SK-N-SH treated with all-trans-retinoic acid at 6 μM for 48 hours (cell line): ENCODE results near the gene MAGEB6B.

Experiments used
- ATAC-seq: fragments of 200-7000 bp; cut with Tn5 transposase; 3 replicates; pipeline ENCODE4 v1.9.1; 2020; ENCODE audit warnings: mild to moderate bottlenecking, moderate library complexity
- ARNTL ChIP-seq: fragments of 450-650 bp; formaldehyde crosslinking; IDR thresholded peaks from 2 replicates; pipeline ENCODE4 v1.5.0; 2020; ENCODE audit warnings: low read depth, mild to moderate bottlenecking, moderate library complexity, borderline replicate concordance
- BACH2 ChIP-seq: fragments of 250-450 bp; sonication (Bioruptor Pico); IDR thresholded peaks from 2 replicates; pipeline ENCODE4 v1.9.0; 2021; ENCODE audit warnings: mild to moderate bottlenecking, borderline replicate concordance
- CSDC2 ChIP-seq: fragments of 250-450 bp; sonication (Bioruptor Pico); IDR thresholded peaks from 2 replicates; pipeline ENCODE4 v1.5.0; 2020; ENCODE audit warnings: mild to moderate bottlenecking, moderate library complexity
- ESRRG ChIP-seq: fragments of 250-450 bp; sonication (Bioruptor Pico); IDR thresholded peaks from 2 replicates; pipeline ENCODE4 v1.6.1; 2021; ENCODE audit warnings: mild to moderate bottlenecking
- GLIS3 ChIP-seq: fragments of 250-450 bp; sonication (Bioruptor Pico); IDR thresholded peaks from 2 replicates; pipeline ENCODE4 v1.5.0; 2020; ENCODE audit warnings: mild to moderate bottlenecking, moderate library complexity
- ISL1 ChIP-seq: fragments of 250-450 bp; sonication (Bioruptor Pico); IDR thresholded peaks from 2 replicates; pipeline ENCODE4 v2.1.2; 2022; ENCODE audit warnings: mild to moderate bottlenecking, moderate library complexity
- OSR1 ChIP-seq: fragments of 250-450 bp; sonication (Bioruptor Pico); IDR thresholded peaks from 2 replicates; pipeline ENCODE4 v1.8.0; 2022; ENCODE audit warnings: moderate library complexity, mild to moderate bottlenecking, inconsistent platforms
- PATZ1 ChIP-seq: fragments of 250-450 bp; sonication (Bioruptor Pico); IDR thresholded peaks from 2 replicates; pipeline ENCODE4 v1.8.0; 2020; ENCODE audit warnings: mild to moderate bottlenecking, moderate library complexity, borderline replicate concordance
- POU6F1 ChIP-seq: fragments of 250-450 bp; sonication (Bioruptor Pico); IDR thresholded peaks from 2 replicates; pipeline ENCODE4 v1.8.0; 2021; ENCODE audit warnings: low read depth, mild to moderate bottlenecking, moderate library complexity, borderline replicate concordance
- PPARA ChIP-seq: fragments of 250-450 bp; sonication (Bioruptor Pico); IDR thresholded peaks from 2 replicates; pipeline ENCODE4 v1.5.0; 2020; ENCODE audit warnings: mild to moderate bottlenecking, borderline replicate concordance
- RARB ChIP-seq: fragments of 250-450 bp; sonication (Bioruptor Pico); IDR thresholded peaks from 2 replicates; pipeline ENCODE4 v1.8.0; 2021; ENCODE audit warnings: mild to moderate bottlenecking, moderate library complexity
- SNAI2 ChIP-seq: fragments of 250-450 bp; sonication (Bioruptor Pico); IDR thresholded peaks from 2 replicates; pipeline ENCODE4 v1.5.0; 2020; ENCODE audit warnings: mild to moderate bottlenecking, moderate library complexity
- TCF4 ChIP-seq: fragments of 250-450 bp; sonication (Bioruptor Pico); IDR thresholded peaks from 2 replicates; pipeline ENCODE4 v1.8.0; 2021; ENCODE audit warnings: mild to moderate bottlenecking, moderate library complexity, borderline replicate concordance
- TOX ChIP-seq: fragments of 250-450 bp; sonication (Bioruptor Pico); IDR thresholded peaks from 2 replicates; pipeline ENCODE4 v1.8.0; 2021; ENCODE audit warnings: mild to moderate bottlenecking, moderate library complexity, borderline replicate concordance
- ZC3H10 ChIP-seq: fragments of 250-450 bp; sonication (Bioruptor Pico); IDR thresholded peaks from 2 replicates; pipeline ENCODE4 v1.5.1; 2021; ENCODE audit warnings: mild to moderate bottlenecking, moderate library complexity
- ZFP3 ChIP-seq: fragments of 250-450 bp; sonication (Bioruptor Pico); IDR thresholded peaks from 2 replicates; pipeline ENCODE4 v1.5.0; 2020; ENCODE audit warnings: mild to moderate bottlenecking, moderate library complexity
- ZFP30 ChIP-seq: fragments of 450-650 bp; formaldehyde crosslinking; IDR thresholded peaks from 2 replicates; pipeline ENCODE4 v1.5.0; 2022; ENCODE audit warnings: mild to moderate bottlenecking, moderate library complexity
- ZNF565 ChIP-seq: fragments of 450-650 bp; formaldehyde crosslinking; conservative IDR thresholded peaks from 2 replicates; pipeline ENCODE4 v1.5.0; 2020; ENCODE audit warnings: low read depth, mild to moderate bottlenecking, moderate library complexity
- ZNF70 ChIP-seq: fragments of 450-650 bp; formaldehyde crosslinking; IDR thresholded peaks from 2 replicates; pipeline ENCODE4 v1.5.0; 2020; ENCODE audit warnings: mild to moderate bottlenecking, moderate library complexity
- ZNF8 ChIP-seq: fragments of 450-650 bp; formaldehyde crosslinking; IDR thresholded peaks from 2 replicates; pipeline ENCODE4 v1.5.0; 2020; ENCODE audit warnings: mild to moderate bottlenecking, moderate library complexity
- TF ChIP-seq, protein P1 (sequence below): fragments of 250-450 bp; sonication (Bioruptor Pico); IDR thresholded peaks from 2 replicates; pipeline ENCODE4 v1.5.1; 2021; ENCODE audit warnings: mild to moderate bottlenecking, moderate library complexity
- TF ChIP-seq, protein P2 (sequence below): fragments of 250-450 bp; sonication (Bioruptor Pico); IDR thresholded peaks from 2 replicates; pipeline ENCODE4 v1.5.1; 2020; ENCODE audit warnings: low read depth, mild to moderate bottlenecking, moderate library complexity
- TF ChIP-seq, protein P3 (sequence below): fragments of 250-450 bp; sonication (Bioruptor Pico); IDR thresholded peaks from 2 replicates; pipeline ENCODE4 v1.5.0; 2020; ENCODE audit warnings: mild to moderate bottlenecking, moderate library complexity

The MAGEB6B gene

DNA sequence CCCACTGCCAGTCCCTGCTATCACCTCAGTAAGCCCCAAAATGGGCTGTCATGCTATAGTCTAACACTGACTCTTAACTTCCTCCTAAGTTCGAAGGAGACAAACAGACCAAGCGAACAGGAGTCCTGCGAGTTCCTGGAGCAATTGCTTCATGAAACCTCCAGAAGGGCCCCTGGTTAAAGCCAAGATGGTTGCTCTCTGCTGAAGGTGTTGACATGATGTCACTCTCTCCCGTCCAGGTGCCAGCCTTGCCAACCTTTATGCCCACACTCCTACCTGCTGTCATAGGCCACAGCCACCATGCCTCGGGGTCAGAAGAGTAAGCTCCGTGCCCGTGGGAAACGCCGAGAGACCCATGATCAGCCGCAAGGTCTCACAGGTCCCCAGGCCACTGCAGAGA lies at the start of gene MAGEB6B:
MAGEB6B (plus strand) TSS at position 301 of the 400 bp plus-strand sequence; CDS start at position 301, 0 bp downstream.
- TF ChIP-seq ISL1 (CRISPR knock-in tag) = no peak
- TF ChIP-seq ESRRG (CRISPR knock-in tag) = no peak
- TF ChIP-seq TCF4 = no peak
- TF ChIP-seq PPARA (CRISPR knock-in tag) = no peak
- TF ChIP-seq PATZ1 = no peak
- TF ChIP-seq, protein P1, sequence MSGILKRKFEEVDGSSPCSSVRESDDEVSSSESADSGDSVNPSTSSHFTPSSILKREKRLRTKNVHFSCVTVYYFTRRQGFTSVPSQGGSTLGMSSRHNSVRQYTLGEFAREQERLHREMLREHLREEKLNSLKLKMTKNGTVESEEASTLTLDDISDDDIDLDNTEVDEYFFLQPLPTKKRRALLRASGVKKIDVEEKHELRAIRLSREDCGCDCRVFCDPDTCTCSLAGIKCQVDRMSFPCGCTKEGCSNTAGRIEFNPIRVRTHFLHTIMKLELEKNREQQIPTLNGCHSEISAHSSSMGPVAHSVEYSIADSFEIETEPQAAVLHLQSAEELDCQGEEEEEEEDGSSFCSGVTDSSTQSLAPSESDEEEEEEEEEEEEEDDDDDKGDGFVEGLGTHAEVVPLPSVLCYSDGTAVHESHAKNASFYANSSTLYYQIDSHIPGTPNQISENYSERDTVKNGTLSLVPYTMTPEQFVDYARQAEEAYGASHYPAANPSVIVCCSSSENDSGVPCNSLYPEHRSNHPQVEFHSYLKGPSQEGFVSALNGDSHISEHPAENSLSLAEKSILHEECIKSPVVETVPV (CRISPR knock-in tag) = no peak
- no peak for TF ChIP-seq SNAI2 (CRISPR knock-in tag)
- TF ChIP-seq CSDC2 (CRISPR knock-in tag) = no peak
- no peak for TF ChIP-seq RARB
- no peak for TF ChIP-seq GLIS3 (CRISPR knock-in tag)
- TF ChIP-seq POU6F1 (CRISPR knock-in tag) = no peak
- TF ChIP-seq, protein P2, sequence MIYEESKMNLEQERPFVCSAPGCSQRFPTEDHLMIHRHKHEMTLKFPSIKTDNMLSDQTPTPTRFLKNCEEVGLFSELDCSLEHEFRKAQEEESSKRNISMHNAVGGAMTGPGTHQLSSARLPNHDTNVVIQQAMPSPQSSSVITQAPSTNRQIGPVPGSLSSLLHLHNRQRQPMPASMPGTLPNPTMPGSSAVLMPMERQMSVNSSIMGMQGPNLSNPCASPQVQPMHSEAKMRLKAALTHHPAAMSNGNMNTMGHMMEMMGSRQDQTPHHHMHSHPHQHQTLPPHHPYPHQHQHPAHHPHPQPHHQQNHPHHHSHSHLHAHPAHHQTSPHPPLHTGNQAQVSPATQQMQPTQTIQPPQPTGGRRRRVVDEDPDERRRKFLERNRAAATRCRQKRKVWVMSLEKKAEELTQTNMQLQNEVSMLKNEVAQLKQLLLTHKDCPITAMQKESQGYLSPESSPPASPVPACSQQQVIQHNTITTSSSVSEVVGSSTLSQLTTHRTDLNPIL = no peak
- no peak for TF ChIP-seq ARNTL
- TF ChIP-seq ZNF565 (CRISPR knock-in tag) = no peak
- no peak for TF ChIP-seq ZNF70
- TF ChIP-seq, protein P3, sequence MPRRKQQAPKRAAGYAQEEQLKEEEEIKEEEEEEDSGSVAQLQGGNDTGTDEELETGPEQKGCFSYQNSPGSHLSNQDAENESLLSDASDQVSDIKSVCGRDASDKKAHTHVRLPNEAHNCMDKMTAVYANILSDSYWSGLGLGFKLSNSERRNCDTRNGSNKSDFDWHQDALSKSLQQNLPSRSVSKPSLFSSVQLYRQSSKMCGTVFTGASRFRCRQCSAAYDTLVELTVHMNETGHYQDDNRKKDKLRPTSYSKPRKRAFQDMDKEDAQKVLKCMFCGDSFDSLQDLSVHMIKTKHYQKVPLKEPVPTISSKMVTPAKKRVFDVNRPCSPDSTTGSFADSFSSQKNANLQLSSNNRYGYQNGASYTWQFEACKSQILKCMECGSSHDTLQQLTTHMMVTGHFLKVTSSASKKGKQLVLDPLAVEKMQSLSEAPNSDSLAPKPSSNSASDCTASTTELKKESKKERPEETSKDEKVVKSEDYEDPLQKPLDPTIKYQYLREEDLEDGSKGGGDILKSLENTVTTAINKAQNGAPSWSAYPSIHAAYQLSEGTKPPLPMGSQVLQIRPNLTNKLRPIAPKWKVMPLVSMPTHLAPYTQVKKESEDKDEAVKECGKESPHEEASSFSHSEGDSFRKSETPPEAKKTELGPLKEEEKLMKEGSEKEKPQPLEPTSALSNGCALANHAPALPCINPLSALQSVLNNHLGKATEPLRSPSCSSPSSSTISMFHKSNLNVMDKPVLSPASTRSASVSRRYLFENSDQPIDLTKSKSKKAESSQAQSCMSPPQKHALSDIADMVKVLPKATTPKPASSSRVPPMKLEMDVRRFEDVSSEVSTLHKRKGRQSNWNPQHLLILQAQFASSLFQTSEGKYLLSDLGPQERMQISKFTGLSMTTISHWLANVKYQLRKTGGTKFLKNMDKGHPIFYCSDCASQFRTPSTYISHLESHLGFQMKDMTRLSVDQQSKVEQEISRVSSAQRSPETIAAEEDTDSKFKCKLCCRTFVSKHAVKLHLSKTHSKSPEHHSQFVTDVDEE (CRISPR knock-in tag) = no peak
- TF ChIP-seq ZNF8 = no peak
- no peak for TF ChIP-seq ZC3H10
- ATAC-seq = no peak

DNA sequence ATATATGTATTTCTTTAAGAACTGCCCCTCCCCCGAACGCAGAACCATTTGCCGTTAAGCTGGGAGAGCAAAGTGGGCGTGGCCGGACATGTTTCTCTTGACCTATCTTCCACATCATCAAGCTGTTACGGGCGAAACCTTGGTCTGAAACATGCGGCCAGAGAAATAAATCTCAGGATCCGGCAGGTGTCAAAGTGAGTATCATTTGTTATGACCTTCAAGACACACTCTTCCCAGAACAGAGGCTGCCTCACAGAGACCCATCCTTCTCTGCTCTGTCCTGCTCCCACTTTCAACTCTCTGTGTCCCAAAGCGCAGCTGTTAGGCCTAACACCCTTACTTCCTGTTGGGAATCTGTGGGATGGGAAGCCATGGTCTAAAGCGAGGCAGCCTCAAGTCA lies 22.1 kb upstream of the MAGEB6B start, which contains the start of gene MAGEB18:
MAGEB18 (plus strand) TSS at position 70 of the 400 bp plus-strand sequence. CDS start 643 bp downstream, outside the sequence.
- ATAC-seq = no peak
- no peak for TF ChIP-seq TOX (CRISPR knock-in tag)

- ATAC-seq = no peak
- no peak for TF ChIP-seq ZFP30 (CRISPR knock-in tag)
- TF ChIP-seq OSR1 (CRISPR knock-in tag) = no peak
- TF ChIP-seq ARNTL = no peak
- no peak for TF ChIP-seq RARB
- TF ChIP-seq, protein P1 (CRISPR knock-in tag) = no peak
- no peak for TF ChIP-seq ISL1 (CRISPR knock-in tag)
- TF ChIP-seq ESRRG (CRISPR knock-in tag) = no peak
- no peak for TF ChIP-seq ZFP3 (CRISPR knock-in tag)
- no peak for TF ChIP-seq TOX (CRISPR knock-in tag)
- no peak for TF ChIP-seq ZNF565 (CRISPR knock-in tag)
- no peak for TF ChIP-seq PATZ1
- TF ChIP-seq, protein P3 (CRISPR knock-in tag) = no peak
- TF ChIP-seq BACH2 (CRISPR knock-in tag) = no peak
These were observed 14.4 kb upstream of the MAGEB6B start for GRCh38 chrX:26146024-26146423.
